Activated CD4-positive, alpha-beta memory T cell treated with anti-CD3 and anti-CD28 coated beads for 36 hours (primary cell): Measurements from ENCODE around the gene STIMATE. TPM values are rescaled to one million over a fixed set of nuclear protein-coding genes. Genes with fewer than 3 reads are reported as not detected.
A peak's percentile ranks its signal among the peaks of the same experiment; 100 is the strongest.

Experiments used
- CTCF ChIA-PET: fragments of 350-600 bp; sonication (Branson Sonifier 250); formaldehyde crosslinking; loops from one replicate; lab custom pipeline; 2021; ENCODE audit warnings: antibody characterized with exemption, inconsistent platforms; lab: Charles Lee
- POLR2A ChIA-PET: fragments of 350-600 bp; sonication (Branson Sonifier 250); formaldehyde crosslinking; loops from one replicate; lab custom pipeline; 2021; ENCODE audit warnings: antibody characterized with exemption; lab: Charles Lee
- DNase-seq: peaks from one replicate; pipeline ENCODE4 v3.0.0-alpha.2; 2020
- H3K27ac Mint-ChIP-seq: one replicate; pipeline ENCODE4 v1.8.0; 2021; ENCODE audit warnings: mixed read lengths
- H3K27me3 Mint-ChIP-seq: one replicate; pipeline ENCODE4 v1.8.0; 2021; ENCODE audit warnings: mixed read lengths
- H3K36me3 Mint-ChIP-seq: one replicate; pipeline ENCODE4 v1.8.0; 2021; ENCODE audit warnings: mixed read lengths
- H3K4me1 Mint-ChIP-seq: one replicate; pipeline ENCODE4 v1.8.0; 2021; ENCODE audit warnings: low read depth, mixed read lengths
- H3K4me3 Mint-ChIP-seq: one replicate; pipeline ENCODE4 v1.8.0; 2021; ENCODE audit warnings: mild to moderate bottlenecking, mixed read lengths
- H3K9me3 Mint-ChIP-seq: one replicate; pipeline ENCODE4 v1.8.0; 2021; ENCODE audit warnings: mixed read lengths
- intact Hi-C: fragments of 100-400 bp; cut with micrococcal nuclease; formaldehyde crosslinking; loops from one replicate; pipeline ENCODE4 v1.15.1; 2023
- total RNA-seq, 2 experiments: library from RNA; stranded (reverse); gene quantifications; one replicate each; pipeline ENCODE4 v1.2.3, GENCODE V29; 2021

Gene STIMATE
- total RNA-seq, 2 experiments from 2014 or later: 13.0 to 18.3 TPM

DNA sequence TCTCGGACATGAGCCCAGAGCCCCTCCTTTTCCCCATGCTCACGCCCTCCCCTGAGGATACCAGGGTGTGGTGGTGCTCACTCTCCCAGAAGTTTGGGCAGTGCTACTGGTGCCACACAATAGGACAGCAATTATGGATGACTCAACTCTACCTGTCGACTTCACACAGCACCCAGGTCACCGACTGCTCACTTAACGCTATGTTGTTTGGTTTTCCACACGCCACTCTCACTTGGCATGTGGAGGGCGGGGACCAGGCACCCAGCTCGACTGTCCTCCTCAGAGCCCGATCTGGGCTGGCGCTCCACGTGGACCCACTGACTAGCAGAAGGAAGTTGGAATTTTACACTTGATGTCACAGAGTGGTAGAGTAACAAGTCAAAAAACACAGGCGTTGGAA lies 30.9 kb downstream of the STIMATE start:
- intact Hi-C loops: no loop called here
- Mint-ChIP-seq H3K4me3 (no peak overlapping the region), H3K36me3 (peaks cover 20% of the 10 kb centered on the region), H3K27me3 (no peaks in the 10 kb centered on the region), H3K9me3 (peaks cover 28% of the 10 kb centered on the region), H3K4me1 (peaks cover 1% of the 10 kb centered on the region), H3K27ac (no peak overlapping the region)
- DNase-seq: no peak
- ChIA-PET POLR2A (no interaction called here), CTCF (no interaction called here)

GRCh38 chr3:52865994-52866393 lies 31.4 kb downstream of the STIMATE start:
- ChIA-PET CTCF (no interaction called here), POLR2A (no interaction called here)
- no peaks in the 10 kb centered on the region for H3K27me3 Mint-ChIP-seq
- no peak for DNase-seq
- H3K4me3 Mint-ChIP-seq: no peak overlapping the region
- H3K36me3 Mint-ChIP-seq: peaks cover 20% of the 10 kb centered on the region
- no peaks in the 10 kb centered on the region for H3K4me1 Mint-ChIP-seq
- intact Hi-C loops: no loop called here
- no peak overlapping the region for H3K27ac Mint-ChIP-seq
- peaks cover 28% of the 10 kb centered on the region for H3K9me3 Mint-ChIP-seq

DNA sequence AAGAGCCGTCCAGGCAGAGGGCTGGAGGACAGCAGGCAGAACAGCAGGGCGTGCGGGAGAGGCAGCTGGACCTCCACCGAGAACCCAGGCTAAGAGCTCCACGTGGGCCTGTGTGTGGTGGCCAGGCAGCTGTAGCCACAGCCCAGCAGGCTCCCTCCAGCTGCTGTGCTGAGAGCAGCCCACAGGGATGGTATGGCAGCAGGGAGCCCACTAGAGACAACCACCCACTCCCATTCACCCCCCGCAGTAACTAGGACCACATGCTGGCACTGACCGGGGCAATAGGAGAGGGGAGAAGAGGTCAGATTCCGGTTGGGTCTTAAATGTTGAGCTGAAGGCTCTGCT lies 37.0 kb downstream of the STIMATE start:
- Mint-ChIP-seq H3K4me1 (no peaks in the 10 kb centered on the region), H3K27me3 (no peaks in the 10 kb centered on the region), H3K4me3 (no peak overlapping the region), H3K36me3 (peaks cover 12% of the 10 kb centered on the region), H3K27ac (no peak overlapping the region), H3K9me3 (peaks cover 19% of the 10 kb centered on the region)
- POLR2A ChIA-PET: no interaction called here
- no peak for DNase-seq
- CTCF ChIA-PET: interaction anchor here (0.5 kb wide), 1 partner anchor 140 kb away, joined by 3 read pairs; no protein-coding TSS in a partner anchor
- intact Hi-C loops: no loop called here

GRCh38 chr3:52859686-52860423 lies 37.5 kb downstream of the STIMATE start:
- Mint-ChIP-seq H3K36me3 (peaks cover 12% of the 10 kb centered on the region), H3K27ac (no peak overlapping the region), H3K9me3 (peaks cover 15% of the 10 kb centered on the region), H3K4me1 (no peaks in the 10 kb centered on the region), H3K4me3 (no peak overlapping the region), H3K27me3 (no peaks in the 10 kb centered on the region)
- POLR2A ChIA-PET: no interaction called here
- CTCF ChIA-PET: no interaction called here
- no peak for DNase-seq
- intact Hi-C loops: no loop called here

DNA sequence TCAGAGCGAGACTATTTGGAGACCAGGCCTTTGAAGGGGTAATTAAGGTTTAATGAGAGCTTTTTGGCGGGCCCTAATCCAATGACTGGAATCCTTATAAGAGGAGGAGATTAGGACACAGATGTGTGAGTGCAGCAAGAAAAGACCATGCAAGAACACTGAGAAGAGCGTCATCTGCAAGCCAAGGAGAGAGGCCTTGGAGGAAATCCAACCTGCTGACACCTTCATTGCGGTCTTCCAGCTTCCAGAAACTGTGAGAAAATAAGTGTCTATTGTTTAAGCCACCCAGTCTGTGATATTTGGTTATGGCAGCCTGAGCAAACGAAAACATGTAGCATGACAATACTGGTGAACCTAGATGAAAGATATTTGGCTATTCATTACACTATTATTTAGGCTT lies 39.5 kb downstream of the STIMATE start:
- H3K27ac Mint-ChIP-seq: no peak overlapping the region
- ChIA-PET POLR2A (no interaction called here), CTCF (no interaction called here)
- H3K9me3 Mint-ChIP-seq: no peaks in the 10 kb centered on the region
- peaks cover 2% of the 10 kb centered on the region for H3K36me3 Mint-ChIP-seq
- DNase-seq: no peak
- H3K27me3 Mint-ChIP-seq: no peaks in the 10 kb centered on the region
- no peak overlapping the region for H3K4me3 Mint-ChIP-seq
- H3K4me1 Mint-ChIP-seq: no peaks in the 10 kb centered on the region
- intact Hi-C loops: no loop called here

- intact Hi-C loops: no loop called here
- DNase-seq: no peak
- Mint-ChIP-seq H3K4me3 (no peak overlapping the region), H3K27me3 (no peaks in the 10 kb centered on the region), H3K9me3 (no peaks in the 10 kb centered on the region), H3K4me1 (no peaks in the 10 kb centered on the region), H3K27ac (no peak overlapping the region), H3K36me3 (no peaks in the 10 kb centered on the region)
- ChIA-PET CTCF (interaction anchor here (0.6 to 1.2 kb wide), 2 partner anchors 190 to 214 kb away, joined by 3 read pairs; no protein-coding TSS in a partner anchor), POLR2A (no interaction called here)
Measured at GRCh38 chr3:52857133-52857532, 40.2 kb downstream of the STIMATE start.

DNA sequence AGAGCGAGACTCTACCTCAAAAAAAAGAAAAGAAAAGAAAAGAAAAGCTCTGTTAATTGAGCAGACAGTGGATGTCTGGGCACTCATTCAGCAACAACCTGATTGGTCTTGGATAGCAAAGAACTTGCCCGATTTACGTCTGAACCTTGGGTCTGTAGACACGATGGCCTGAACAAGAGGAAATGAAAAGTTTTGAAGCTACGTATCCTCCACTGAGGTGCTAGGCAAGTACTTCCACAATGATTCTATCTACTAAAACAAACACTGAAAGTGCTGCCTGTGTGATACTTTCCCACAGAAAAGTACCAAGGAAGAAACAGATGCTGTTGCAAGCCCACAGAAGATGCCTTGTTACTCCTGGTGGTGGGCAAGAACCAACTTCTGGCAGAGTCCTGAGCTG lies 40.7 kb downstream of the STIMATE start:
- Mint-ChIP-seq H3K9me3 (no peaks in the 10 kb centered on the region), H3K27ac (no peak overlapping the region), H3K36me3 (no peaks in the 10 kb centered on the region), H3K4me3 (no peak overlapping the region), H3K27me3 (no peaks in the 10 kb centered on the region), H3K4me1 (no peaks in the 10 kb centered on the region)
- intact Hi-C loops: no loop called here
- DNase-seq: no peak
- POLR2A ChIA-PET: no interaction called here
- CTCF ChIA-PET: interaction anchor here (0.6 to 1.2 kb wide), 2 partner anchors 190 to 214 kb away, joined by 3 read pairs; no protein-coding TSS in a partner anchor

DNA sequence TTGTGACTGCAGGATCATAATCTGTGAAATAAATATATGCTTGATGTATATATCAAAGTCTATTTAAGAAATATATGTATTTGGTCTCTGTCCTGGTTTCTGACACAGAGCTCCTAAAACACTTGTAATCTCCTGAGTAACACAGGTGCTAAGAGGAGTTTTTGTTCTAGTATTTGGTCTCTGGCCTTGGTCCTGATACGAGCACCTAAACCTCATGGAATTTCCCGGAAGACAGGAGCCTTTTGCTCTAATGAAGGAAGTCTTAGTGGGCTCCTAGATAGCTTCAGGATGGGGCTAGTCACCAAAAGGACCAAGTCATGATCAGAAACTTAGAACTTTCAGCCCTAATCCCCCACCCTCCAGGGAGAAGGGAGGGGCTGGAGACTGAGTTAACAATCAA lies 43.3 kb downstream of the STIMATE start:
- ChIA-PET CTCF (interaction anchor here (1.8 kb wide), 1 partner anchor 218 kb away, joined by 9 read pairs; no protein-coding TSS in a partner anchor), POLR2A (no interaction called here)
- DNase-seq: no peak
- H3K4me1 Mint-ChIP-seq: no peaks in the 10 kb centered on the region
- no peaks in the 10 kb centered on the region for H3K9me3 Mint-ChIP-seq
- no peak overlapping the region for H3K27ac Mint-ChIP-seq
- H3K4me3 Mint-ChIP-seq: no peak overlapping the region
- no peaks in the 10 kb centered on the region for H3K36me3 Mint-ChIP-seq
- intact Hi-C loops: no loop called here
- no peaks in the 10 kb centered on the region for H3K27me3 Mint-ChIP-seq

- ChIA-PET POLR2A (no interaction called here), CTCF (interaction anchor here (1.3 to 1.8 kb wide), 2 partner anchors 219 to 221 kb away, joined by 3 to 9 read pairs; no protein-coding TSS in a partner anchor)
- Mint-ChIP-seq H3K27me3 (no peaks in the 10 kb centered on the region), H3K36me3 (no peaks in the 10 kb centered on the region), H3K4me1 (no peaks in the 10 kb centered on the region), H3K4me3 (no peak overlapping the region), H3K9me3 (no peaks in the 10 kb centered on the region), H3K27ac (no peak overlapping the region)
- DNase-seq: no peak
- intact Hi-C loops: no loop called here
Measured at GRCh38 chr3:52852419-52852818, 44.9 kb downstream of the STIMATE start.

DNA sequence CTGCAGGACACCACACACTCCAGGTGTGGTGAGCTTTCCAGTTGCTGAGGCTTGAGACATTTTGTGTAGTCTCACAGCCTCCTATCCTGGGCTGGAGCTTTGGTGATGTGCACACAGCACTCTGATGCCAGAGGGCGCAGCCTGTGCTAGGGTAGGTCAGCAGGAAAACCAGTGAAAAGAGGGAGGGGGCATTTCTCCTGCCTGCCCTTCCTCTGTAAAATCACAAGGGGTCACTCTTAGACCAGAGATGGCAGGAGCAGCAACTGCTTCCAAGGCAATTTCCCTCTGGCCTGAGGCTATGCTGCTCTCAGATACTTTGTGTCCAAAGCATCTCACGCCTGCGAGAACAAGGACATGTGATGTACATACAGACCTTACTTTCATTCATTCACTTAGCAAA lies 46.0 kb downstream of the STIMATE start:
- Mint-ChIP-seq H3K27ac (no peak overlapping the region), H3K4me1 (no peaks in the 10 kb centered on the region), H3K9me3 (no peaks in the 10 kb centered on the region), H3K36me3 (no peaks in the 10 kb centered on the region), H3K4me3 (no peak overlapping the region), H3K27me3 (no peaks in the 10 kb centered on the region)
- peak; percentile 51 for DNase-seq
- POLR2A ChIA-PET: no interaction called here
- intact Hi-C loops: loop anchor here (1.0 to 2.0 kb wide), 3 partner anchors 43 to 221 kb away; no protein-coding TSS in a partner anchor
- CTCF ChIA-PET: interaction anchor here (0.6 to 1.4 kb wide), 15 partner anchors 32 to 344 kb away, joined by 3 to 8 read pairs (median 3); no protein-coding TSS in a partner anchor

- no peaks in the 10 kb centered on the region for H3K36me3 Mint-ChIP-seq
- ChIA-PET CTCF (interaction anchor here (1.0 to 1.4 kb wide), 2 partner anchors 62 to 83 kb away, joined by 4 to 5 read pairs; no protein-coding TSS in a partner anchor), POLR2A (no interaction called here)
- DNase-seq: no peak
- H3K4me3 Mint-ChIP-seq: no peak overlapping the region
- H3K9me3 Mint-ChIP-seq: no peaks in the 10 kb centered on the region
- intact Hi-C loops: loop anchor here (2.0 kb wide), 1 partner anchor 45 kb away; no protein-coding TSS in a partner anchor
- H3K27ac Mint-ChIP-seq: no peak overlapping the region
- no peaks in the 10 kb centered on the region for H3K4me1 Mint-ChIP-seq
- no peaks in the 10 kb centered on the region for H3K27me3 Mint-ChIP-seq
Measured at GRCh38 chr3:52849656-52850055, 47.7 kb downstream of the STIMATE start.

- POLR2A ChIA-PET: no interaction called here
- no peak for DNase-seq
- CTCF ChIA-PET: interaction anchor here (0.6 to 1.0 kb wide), 2 partner anchors 19 to 63 kb away, joined by 3 to 5 read pairs; no protein-coding TSS in a partner anchor
- Mint-ChIP-seq H3K36me3 (no peaks in the 10 kb centered on the region), H3K9me3 (no peaks in the 10 kb centered on the region), H3K4me3 (no peak overlapping the region), H3K27ac (no peak overlapping the region), H3K27me3 (no peaks in the 10 kb centered on the region), H3K4me1 (no peaks in the 10 kb centered on the region)
- intact Hi-C loops: no loop called here
Measured at GRCh38 chr3:52848617-52849016, 48.7 kb downstream of the STIMATE start.
